Lower leg skin (tissue), 3 donors: Measurements from ENCODE around the gene SLC35A1.

Experiments used
- POLR2A ChIP-seq, 2 donors: fragments of 450-650 bp; IDR thresholded peaks; one replicate each; pipeline ENCODE4 v1.6.1; 2016 to 2017; ENCODE audit warnings: antibody characterized with exemption in 2 of 2, mild to moderate bottlenecking in 1 of 2, moderate library complexity in 1 of 2
- TF ChIP-seq, protein P1 (sequence below), 3 donors: fragments of 450-650 bp; IDR thresholded peaks; one replicate each; pipeline ENCODE4 v1.5.1; 2016; ENCODE audit warnings: antibody characterized with exemption in 3 of 3, mild to moderate bottlenecking in 3 of 3, moderate library complexity in 2 of 3

GRCh38 chr6:87553159-87553765 lies 80.5 kb downstream of the SLC35A1 start:
- TF ChIP-seq, protein P1, sequence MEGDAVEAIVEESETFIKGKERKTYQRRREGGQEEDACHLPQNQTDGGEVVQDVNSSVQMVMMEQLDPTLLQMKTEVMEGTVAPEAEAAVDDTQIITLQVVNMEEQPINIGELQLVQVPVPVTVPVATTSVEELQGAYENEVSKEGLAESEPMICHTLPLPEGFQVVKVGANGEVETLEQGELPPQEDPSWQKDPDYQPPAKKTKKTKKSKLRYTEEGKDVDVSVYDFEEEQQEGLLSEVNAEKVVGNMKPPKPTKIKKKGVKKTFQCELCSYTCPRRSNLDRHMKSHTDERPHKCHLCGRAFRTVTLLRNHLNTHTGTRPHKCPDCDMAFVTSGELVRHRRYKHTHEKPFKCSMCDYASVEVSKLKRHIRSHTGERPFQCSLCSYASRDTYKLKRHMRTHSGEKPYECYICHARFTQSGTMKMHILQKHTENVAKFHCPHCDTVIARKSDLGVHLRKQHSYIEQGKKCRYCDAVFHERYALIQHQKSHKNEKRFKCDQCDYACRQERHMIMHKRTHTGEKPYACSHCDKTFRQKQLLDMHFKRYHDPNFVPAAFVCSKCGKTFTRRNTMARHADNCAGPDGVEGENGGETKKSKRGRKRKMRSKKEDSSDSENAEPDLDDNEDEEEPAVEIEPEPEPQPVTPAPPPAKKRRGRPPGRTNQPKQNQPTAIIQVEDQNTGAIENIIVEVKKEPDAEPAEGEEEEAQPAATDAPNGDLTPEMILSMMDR (IDR thresholded peaks at IDR 0.05) = no peak
- TF ChIP-seq POLR2A (IDR thresholded peaks at IDR 0.05) = no peak
